ENCODE results near the gene TRIM8. TPM values are rescaled to one million over a fixed set of nuclear protein-coding genes. Genes with fewer than 3 reads are reported as not detected.

The TRIM8 gene
- total and polyA plus RNA-seq, 2 of the 4 experiments (the other 2 are of a cell fraction) = 25.5 to 126 TPM

DNA sequence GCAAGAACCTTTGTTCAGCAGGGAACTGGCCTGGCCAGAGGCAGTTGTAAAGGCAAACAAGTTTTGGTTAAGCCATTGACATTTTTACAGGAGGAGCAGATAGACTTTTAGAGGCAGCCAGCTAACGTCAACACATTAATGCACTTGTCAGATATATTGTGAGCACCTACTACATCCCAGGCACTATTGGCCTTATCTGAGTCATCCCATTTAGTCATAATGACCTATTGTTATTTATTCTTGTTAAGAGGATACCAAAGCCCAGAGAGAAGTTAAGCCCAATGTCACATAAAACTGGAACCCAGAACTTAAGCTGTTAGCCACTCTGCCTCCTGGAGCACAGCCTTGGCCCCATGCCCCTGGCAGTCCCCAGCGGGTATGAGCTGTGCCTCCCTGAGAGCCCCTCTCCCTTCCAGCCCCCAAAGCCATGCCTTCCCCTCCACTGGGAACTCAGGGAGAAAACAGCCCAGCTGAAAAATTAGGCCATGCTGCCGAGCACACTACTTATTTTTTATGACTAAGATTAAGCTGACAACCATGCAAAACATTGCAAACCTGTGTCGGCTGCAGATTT lies 32.7 kb upstream of the TRIM8 start:
- ChIA-PET POLR2A (ENCODE audit: unreplicated experiment) (no interaction called here), CTCF (interaction anchor here (1.0 kb wide), 1 partner anchor 14 kb away, joined by 6 read pairs; no protein-coding TSS in a partner anchor)
- H3K9me1 ChIP-seq (ENCODE audit: insufficient read depth, low read length) = peaks cover 21% of the 10 kb centered on the region; the same call in 1 of the 2 replicates
- in situ Hi-C loops (cut with MboI; ENCODE audit: low sequenced_read_pairs) (no loop called here), dilution Hi-C loops (cut with HindIII; ENCODE audit: low sequenced_read_pairs, unreplicated experiment) (no loop called here), intact Hi-C loops (cut with micrococcal nuclease) (no loop called here)
- no peak overlapping the region for H3K4me3 ChIP-seq (ENCODE audit: insufficient read depth, low read depth, low read length)
- H2BK20ac ChIP-seq (ENCODE audit: low read depth, low read length) = peak overlapping the region; percentile 7; the same call in 1 of the 2 replicates
- peaks cover 14% of the 10 kb centered on the region for H3K4me1 ChIP-seq (ENCODE audit: control insufficient read depth, insufficient read depth, low read length)
- no peaks in the 10 kb centered on the region for H3K27me3 ChIP-seq (ENCODE audit: control insufficient read depth, insufficient read depth, low read length)
- ATAC-seq (ENCODE audit: low read depth) (peak; percentile 45), DNase-seq (peak; percentile 74)
- peak overlapping the region; percentile 41; the same call in 1 of the 2 replicates for H3K14ac ChIP-seq (replicated peaks; ENCODE audit: low read depth, low read length)
- no peak overlapping the region; the same call in 1 of the 2 replicates for H2AK5ac ChIP-seq (ENCODE audit: low read depth, low read length)
- TF ChIP-seq MXI1 (IDR thresholded peaks at IDR 0.05; ENCODE audit: borderline replicate concordance, low read depth, low read length) (no peak), CHD1 (IDR thresholded peaks at IDR 0.05; ENCODE audit: low read depth, low read length) (no peak), NFE2L2 (IDR thresholded peaks at IDR 0.05; ENCODE audit: low read depth, low read length) (no peak), MAFK (IDR thresholded peaks at IDR 0.05; ENCODE audit: low read depth, low read length) (no peak), FOS (IDR thresholded peaks at IDR 0.05; ENCODE audit: low read depth, low read length) (peak; percentile 70; the same call in 1 of the 2 replicates), ELK1 (IDR thresholded peaks at IDR 0.05; ENCODE audit: borderline replicate concordance, low read depth, low read length) (no peak), MAZ (IDR thresholded peaks at IDR 0.05; ENCODE audit: borderline replicate concordance, low read depth, low read length) (no peak), CTCF (conservative IDR thresholded peaks at IDR 0.05; ENCODE audit: low read depth, low read length) (no peak)
- TF ChIP-seq, protein P1, sequence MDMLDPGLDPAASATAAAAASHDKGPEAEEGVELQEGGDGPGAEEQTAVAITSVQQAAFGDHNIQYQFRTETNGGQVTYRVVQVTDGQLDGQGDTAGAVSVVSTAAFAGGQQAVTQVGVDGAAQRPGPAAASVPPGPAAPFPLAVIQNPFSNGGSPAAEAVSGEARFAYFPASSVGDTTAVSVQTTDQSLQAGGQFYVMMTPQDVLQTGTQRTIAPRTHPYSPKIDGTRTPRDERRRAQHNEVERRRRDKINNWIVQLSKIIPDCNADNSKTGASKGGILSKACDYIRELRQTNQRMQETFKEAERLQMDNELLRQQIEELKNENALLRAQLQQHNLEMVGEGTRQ (IDR thresholded peaks at IDR 0.05; ENCODE audit: low read depth, low read length) = no peak
- H2AK9ac ChIP-seq (replicated peaks; ENCODE audit: low read depth, low read length, poor library complexity) = no peak overlapping the region
- H3K56ac ChIP-seq (ENCODE audit: extremely low read depth, insufficient read depth, low read length) = no peak overlapping the region
- no peak overlapping the region for H3K18ac ChIP-seq (ENCODE audit: low read depth, low read length)
- peaks cover 15% of the 10 kb centered on the region for H3K36me3 ChIP-seq (ENCODE audit: control insufficient read depth, insufficient read depth, low read length)
- H2AFZ ChIP-seq (replicated peaks; ENCODE audit: low read length, poor library complexity) = no peak overlapping the region
- no peak overlapping the region for H4K91ac ChIP-seq (ENCODE audit: insufficient read depth, low read depth, low read length)
- no peak overlapping the region for H2BK15ac ChIP-seq (ENCODE audit: low read depth, low read length)
- H3K9me3 ChIP-seq (ENCODE audit: control insufficient read depth, insufficient read depth, low read length) = no peaks in the 10 kb centered on the region
- no TSS peak for BruUV-seq (replicated peaks)
- 57% methylated on average over 1 of the region's 4 CpGs; no CpG with 5 or more reads in 1 of the 2 experiments for WGBS, 2 experiments (ENCODE audit: extremely low coverage in 2 of 2, insufficient read length in 1 of 2)
- H4K5ac ChIP-seq (ENCODE audit: low read depth, low read length) = no peak overlapping the region
- peak overlapping the region; percentile 47; the same call in 1 of the 2 replicates for H3K4ac ChIP-seq (ENCODE audit: low read depth, low read length)
- no peak overlapping the region for H2BK5ac ChIP-seq (ENCODE audit: low read depth, low read length, poor library complexity, severe bottlenecking)
- no peak overlapping the region for H2BK120ac ChIP-seq (ENCODE audit: low read depth, low read length)
- H3K79me1 ChIP-seq (ENCODE audit: low read depth in 1 of 2, low read length in 2 of 2) = peaks cover 0 to 23% of the 10 kb centered on the region in 2 experiments; a peak in 3 of 4 replicates
- no peak overlapping the region for H3K27ac ChIP-seq (ENCODE audit: insufficient read depth, low read length)
- no peaks in the 10 kb centered on the region for H4K20me1 ChIP-seq (ENCODE audit: insufficient read depth, low read length)
- H3K23ac ChIP-seq (ENCODE audit: low read depth, low read length) = peak overlapping the region; percentile 55; the same call in 1 of the 2 replicates
- no peak overlapping the region for H4K8ac ChIP-seq (ENCODE audit: low read depth in 2 of 2, low read length in 2 of 2)
- H3K9ac ChIP-seq (ENCODE audit: low read depth, low read length) = no peak overlapping the region
- H3K4me2 ChIP-seq (ENCODE audit: low read depth, low read length) = no peak overlapping the region
